Activated T-helper 2 cell treated with anti-CD3 and anti-CD28 coated beads, Interferon-gamma antibody, Interleukin-2, Interleukin-4, amounts not matched to agents 10 μg/mL and 5 μg/mL and 100 μg/mL, durations not matched to agents 14 hours and 24 hours and 36 hours (primary cell): ENCODE measurements around the gene CD276. TPM values are rescaled to one million over a fixed set of nuclear protein-coding genes. Genes with fewer than 3 reads are reported as not detected.
"Not testable (repeated sequence)": the region's sequence is repeated elsewhere in the genome, so short reads cannot be mapped to it uniquely, and the experiment has no call there.

Experiments
- DNase-seq: peaks from one replicate; pipeline ENCODE4 v3.0.0; 2021; ENCODE audit warnings: low spot score
- H3K27ac Mint-ChIP-seq: one replicate; pipeline ENCODE4 v1.8.0; 2021; ENCODE audit warnings: mixed read lengths
- H3K27me3 Mint-ChIP-seq: one replicate; pipeline ENCODE4 v1.8.0; 2021; ENCODE audit warnings: low read depth, mixed read lengths
- H3K36me3 Mint-ChIP-seq: one replicate; pipeline ENCODE4 v1.8.0; 2021; ENCODE audit warnings: low read depth, mixed read lengths
- H3K4me1 Mint-ChIP-seq: one replicate; pipeline ENCODE4 v1.8.0; 2021; ENCODE audit warnings: low read depth, mixed read lengths
- H3K4me3 Mint-ChIP-seq: one replicate; pipeline ENCODE4 v1.8.0; 2021; ENCODE audit warnings: low read depth, mild to moderate bottlenecking, moderate library complexity, mixed read lengths
- H3K9me3 Mint-ChIP-seq: one replicate; pipeline ENCODE4 v1.8.0; 2021; ENCODE audit warnings: mixed read lengths
- intact Hi-C: fragments of 100-400 bp; cut with micrococcal nuclease; formaldehyde crosslinking; loops from one replicate; pipeline ENCODE4 v1.15.1; 2023
- total RNA-seq: library from RNA; stranded (reverse); gene quantifications from 2 replicates; pipeline ENCODE4 v1.2.3, GENCODE V29; 2022

CD276 gene
- total RNA-seq, 1 donor from 2014 or later, result 16.7 TPM

DNA sequence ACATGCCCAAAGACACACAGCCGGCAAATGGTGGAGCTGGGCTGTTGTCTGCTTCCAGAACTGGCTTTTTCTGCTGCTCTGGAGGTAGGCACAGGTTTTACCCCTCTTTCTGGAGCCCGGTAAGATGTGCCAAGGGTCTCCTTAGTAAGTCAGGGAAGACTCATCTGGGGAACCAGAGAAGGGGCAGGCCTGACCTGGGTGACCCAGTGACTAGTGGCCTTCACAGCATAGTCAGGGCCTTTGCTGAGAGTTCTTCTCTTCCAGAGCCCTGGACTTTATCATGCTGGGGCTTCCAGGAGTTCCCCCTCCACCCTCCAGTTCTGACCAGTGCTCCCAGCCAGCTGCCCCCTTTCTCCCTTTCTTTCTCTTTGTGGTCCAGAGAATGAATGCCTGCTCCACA, 3.2 kb downstream of the CD276 start:
- Mint-ChIP-seq H3K4me3 (no peak overlapping the region), H3K36me3 (no peaks in the 10 kb centered on the region), H3K9me3 (no peaks in the 10 kb centered on the region), H3K27me3 (peaks cover 34% of the 10 kb centered on the region), H3K27ac (no peak overlapping the region), H3K4me1 (peaks cover 17% of the 10 kb centered on the region)
- intact Hi-C loops, result loop anchor here (10.0 kb wide), 1 partner anchor 403 kb away; no protein-coding TSS in a partner anchor
- no peak for DNase-seq

DNA sequence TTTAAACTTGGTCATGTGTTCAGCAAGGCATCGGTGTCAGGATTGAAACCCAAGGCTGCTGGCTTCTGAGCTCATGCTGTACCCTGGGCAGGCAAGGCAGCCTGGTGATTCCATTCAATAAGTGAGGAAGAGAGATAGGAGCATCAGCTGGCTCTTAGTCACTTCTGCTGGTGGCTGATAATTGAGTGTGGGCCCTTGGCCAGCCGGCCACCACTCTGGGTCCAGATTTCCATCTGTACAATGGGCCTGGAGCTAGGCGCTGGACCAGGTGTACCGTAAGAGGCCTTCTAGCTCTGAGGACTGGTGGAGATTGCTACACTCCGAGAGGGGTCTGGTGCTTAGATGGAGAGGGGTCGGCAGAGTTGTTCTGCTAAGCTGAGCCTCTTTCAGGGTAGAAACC, 4.3 kb downstream of the CD276 start:
- Mint-ChIP-seq H3K36me3 (no peaks in the 10 kb centered on the region), H3K27me3 (peaks cover 39% of the 10 kb centered on the region), H3K4me3 (no peak overlapping the region), H3K9me3 (no peaks in the 10 kb centered on the region), H3K4me1 (peaks cover 14% of the 10 kb centered on the region), H3K27ac (no peak overlapping the region)
- no peak for DNase-seq
- intact Hi-C loops, result loop anchor here (10.0 kb wide), 1 partner anchor 404 kb away; no protein-coding TSS in a partner anchor

DNA sequence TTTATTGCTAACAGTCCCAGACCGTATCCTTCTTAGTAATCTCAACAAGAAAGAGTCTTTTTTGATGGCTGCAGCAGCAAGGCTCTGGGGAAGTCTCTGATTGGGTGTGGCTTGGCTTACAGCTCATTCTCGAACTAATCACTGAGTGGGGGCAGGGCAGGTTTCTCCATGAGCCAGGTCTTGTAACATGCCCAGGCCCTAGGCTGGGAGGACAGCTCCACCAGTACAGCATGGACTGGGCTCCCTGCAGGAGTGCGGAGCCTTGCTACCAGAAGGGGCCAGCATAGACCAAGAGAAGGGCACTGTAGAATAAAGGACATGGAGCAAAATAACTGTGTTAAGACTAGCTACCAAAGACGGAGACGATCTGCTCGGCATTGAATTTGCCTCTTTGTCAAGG, 7.2 kb downstream of the CD276 start:
- H3K27me3 Mint-ChIP-seq, result peaks cover 35% of the 10 kb centered on the region
- DNase-seq, result no peak
- intact Hi-C loops, result loop anchor here (10.0 kb wide), 1 partner anchor 447 kb away; no protein-coding TSS in a partner anchor
- no peak overlapping the region for H3K27ac Mint-ChIP-seq
- H3K4me1 Mint-ChIP-seq, result peaks cover 13% of the 10 kb centered on the region
- H3K4me3 Mint-ChIP-seq, result no peak overlapping the region
- H3K9me3 Mint-ChIP-seq, result no peaks in the 10 kb centered on the region
- no peaks in the 10 kb centered on the region for H3K36me3 Mint-ChIP-seq

DNA sequence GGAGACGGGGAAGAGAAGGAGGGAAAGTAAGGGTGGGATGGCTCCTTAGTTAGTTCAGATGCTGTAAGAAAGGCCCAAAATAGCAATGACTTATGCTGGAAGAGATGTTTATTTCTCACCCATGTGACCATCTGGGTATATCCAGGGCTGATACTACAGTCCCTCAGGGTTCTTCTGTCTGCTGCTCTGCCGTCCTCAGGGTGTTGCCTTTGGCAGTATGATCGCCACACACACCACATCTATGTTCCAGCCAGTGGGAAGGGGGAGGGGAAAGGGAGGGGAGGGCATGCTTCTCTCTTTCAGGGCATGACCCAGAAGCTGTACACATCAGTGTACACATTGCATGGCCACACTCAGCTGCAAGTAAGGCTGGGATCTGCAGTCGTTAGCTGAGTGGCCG, 10.2 kb downstream of the CD276 start:
- H3K27ac Mint-ChIP-seq, result no peak overlapping the region

DNA sequence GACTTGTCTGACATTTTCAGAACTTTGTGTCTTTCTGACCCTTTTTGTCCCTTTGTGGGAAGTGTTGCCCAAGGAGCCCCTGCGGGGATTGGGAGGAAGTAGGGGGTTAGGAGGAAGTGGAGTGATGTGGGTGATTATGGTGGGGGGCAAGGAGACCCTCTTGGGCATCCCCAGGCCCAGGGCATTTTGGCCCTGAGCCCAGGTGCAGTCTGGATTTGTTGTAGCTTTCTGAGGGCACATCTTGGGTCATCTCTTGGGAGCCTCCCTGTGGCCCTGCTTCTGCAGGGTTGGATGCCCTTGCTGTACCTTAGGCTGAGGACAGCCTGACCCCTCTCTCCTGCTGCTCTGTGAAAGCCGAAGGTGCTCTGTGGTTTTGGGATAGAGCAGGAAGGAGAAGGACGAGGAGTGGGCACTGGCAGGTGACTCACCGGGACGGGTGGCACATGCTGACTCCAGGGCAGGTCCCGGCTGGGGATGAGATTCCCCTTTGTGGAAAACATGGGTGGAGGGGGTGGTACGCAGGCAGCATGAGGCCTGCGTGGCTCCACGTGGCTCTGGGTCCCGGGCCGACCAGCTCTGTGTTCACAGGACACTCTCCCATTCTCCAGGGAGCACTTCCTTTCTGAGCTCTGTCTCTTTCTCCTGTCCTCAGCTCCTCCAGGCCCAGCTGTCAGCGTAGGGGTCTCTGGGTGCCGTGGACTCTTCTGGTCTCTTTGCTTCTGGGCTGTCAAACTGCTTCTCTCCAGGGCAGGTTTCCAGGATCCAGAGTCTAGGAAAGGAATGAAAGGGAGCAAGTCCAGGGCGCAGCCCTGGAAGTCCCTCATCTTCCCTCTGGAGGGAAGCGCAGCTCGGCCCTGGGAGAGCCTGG, 11.8 kb downstream of the CD276 start:
- Mint-ChIP-seq H3K27me3 (peaks cover 43% of the 10 kb centered on the region), H3K4me1 (peaks cover 39% of the 10 kb centered on the region), H3K27ac (no peak overlapping the region), H3K4me3 (no peak overlapping the region), H3K36me3 (no peaks in the 10 kb centered on the region), H3K9me3 (no peaks in the 10 kb centered on the region)
- no peak for DNase-seq
- intact Hi-C loops, result loop anchor here (10.0 kb wide), 1 partner anchor 451 kb away; no protein-coding TSS in a partner anchor

More for the DNA sequence above, 10.2 kb downstream of the CD276 start:
- H3K4me1 Mint-ChIP-seq, result peaks cover 32% of the 10 kb centered on the region
- intact Hi-C loops, result loop anchor here (10.0 kb wide), 1 partner anchor 450 kb away; no protein-coding TSS in a partner anchor
- no peak for DNase-seq
- no peaks in the 10 kb centered on the region for H3K36me3 Mint-ChIP-seq
- H3K27me3 Mint-ChIP-seq, result peaks cover 39% of the 10 kb centered on the region
- H3K4me3 Mint-ChIP-seq, result no peak overlapping the region
- no peaks in the 10 kb centered on the region for H3K9me3 Mint-ChIP-seq

DNA sequence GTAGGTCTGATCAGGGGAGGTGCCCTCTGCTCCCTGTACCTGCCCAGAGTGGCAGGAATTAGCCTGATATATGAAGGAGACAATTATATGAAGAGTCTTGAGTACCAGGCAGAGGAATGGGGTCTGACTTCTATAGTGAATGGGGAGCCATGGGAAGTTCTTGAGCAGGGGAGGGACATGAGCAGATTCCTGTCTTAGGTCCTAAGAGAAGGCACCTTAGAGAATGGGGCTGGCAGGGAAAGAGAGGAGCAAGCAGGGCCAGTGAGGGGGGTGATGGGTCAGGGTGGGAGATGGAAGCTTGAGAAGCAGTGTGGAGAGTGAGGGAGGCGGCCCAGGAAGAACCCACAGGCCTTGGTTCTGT, 12.4 kb downstream of the CD276 start:
- Mint-ChIP-seq H3K27me3 (peaks cover 43% of the 10 kb centered on the region), H3K36me3 (no peaks in the 10 kb centered on the region), H3K4me3 (peak overlapping the region; percentile 26), H3K27ac (peak overlapping the region; percentile 21), H3K9me3 (no peaks in the 10 kb centered on the region), H3K4me1 (peaks cover 39% of the 10 kb centered on the region)
- intact Hi-C loops, result loop anchor here (1.0 to 10.0 kb wide), 3 partner anchors 16 to 452 kb away; no protein-coding TSS in a partner anchor
- no peak for DNase-seq

DNA sequence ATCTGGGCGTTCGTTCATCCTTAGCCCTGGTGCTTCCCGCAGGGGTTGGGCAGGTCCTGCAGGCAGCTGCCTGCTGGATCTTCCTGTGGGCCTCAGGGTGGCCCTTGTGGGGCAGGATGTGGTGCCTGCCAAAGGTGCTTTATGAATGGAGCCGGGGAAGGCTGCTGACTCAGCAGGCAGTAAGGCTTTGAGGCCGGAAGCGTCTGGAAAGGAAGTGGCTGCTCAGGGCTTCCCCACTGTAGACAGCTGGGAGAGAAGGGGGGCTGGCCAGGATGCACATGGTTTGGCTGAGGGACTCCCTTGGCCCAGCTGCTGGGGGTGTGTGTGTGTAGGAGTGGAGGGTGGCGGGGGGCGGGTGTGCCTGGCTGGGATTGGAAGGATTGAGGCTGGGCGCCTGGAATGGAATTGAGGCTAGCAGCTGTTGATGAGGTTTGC, 12.9 kb downstream of the CD276 start:
- H3K4me1 Mint-ChIP-seq, result peaks cover 39% of the 10 kb centered on the region
- peak; percentile 79 for DNase-seq
- no peaks in the 10 kb centered on the region for H3K36me3 Mint-ChIP-seq
- H3K9me3 Mint-ChIP-seq, result no peaks in the 10 kb centered on the region
- intact Hi-C loops, result loop anchor here (1.0 to 10.0 kb wide), 3 partner anchors 17 to 452 kb away; no protein-coding TSS in a partner anchor
- H3K4me3 Mint-ChIP-seq, result peak overlapping the region; percentile 26
- peak overlapping the region; percentile 21 for H3K27ac Mint-ChIP-seq
- peaks cover 43% of the 10 kb centered on the region for H3K27me3 Mint-ChIP-seq

DNA sequence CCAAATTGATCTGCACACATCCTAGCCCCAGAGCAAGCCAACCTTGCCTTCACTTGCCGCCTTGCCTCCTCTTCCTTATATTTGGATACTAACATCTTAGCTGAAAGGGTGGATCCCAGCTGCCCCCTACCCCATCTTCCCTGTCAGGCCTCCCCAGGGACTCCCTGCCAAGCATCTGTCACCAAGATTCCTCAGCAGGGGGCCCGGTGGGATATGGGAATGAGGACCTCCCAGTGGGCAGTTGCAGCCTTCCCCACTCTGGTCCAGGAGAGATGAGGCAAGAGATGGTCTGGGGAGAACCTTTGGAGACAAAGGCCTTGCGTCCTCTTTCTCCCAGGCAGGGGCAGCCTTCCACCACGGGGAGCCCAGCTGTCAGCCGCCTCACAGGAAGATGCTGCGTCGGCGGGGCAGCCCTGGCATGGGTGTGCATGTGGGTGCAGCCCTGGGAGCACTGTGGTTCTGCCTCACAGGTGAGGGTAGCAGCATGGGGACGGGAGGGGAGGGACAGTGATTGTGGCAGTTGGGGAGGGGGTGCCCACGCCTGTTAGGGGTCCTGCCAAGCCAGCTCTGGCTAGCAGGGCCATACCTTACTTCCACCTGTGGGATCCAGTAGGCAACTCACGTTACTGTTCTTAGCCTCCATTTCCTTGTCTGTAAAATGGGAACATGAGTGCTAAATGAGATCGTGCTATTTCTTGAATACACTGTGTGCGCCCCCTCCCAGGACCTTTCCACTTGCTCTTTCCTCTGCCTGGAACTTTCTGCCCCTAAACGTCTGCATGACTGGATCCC, 15.3 kb downstream of the CD276 start:
- no peak overlapping the region for H3K27ac Mint-ChIP-seq
- intact Hi-C loops, result loop anchor here (1.0 to 10.0 kb wide), 4 partner anchors 22 to 455 kb away; no protein-coding TSS in a partner anchor
- DNase-seq, result no peak
- no peaks in the 10 kb centered on the region for H3K9me3 Mint-ChIP-seq
- H3K36me3 Mint-ChIP-seq, result no peaks in the 10 kb centered on the region
- peaks cover 25% of the 10 kb centered on the region for H3K27me3 Mint-ChIP-seq
- peaks cover 30% of the 10 kb centered on the region for H3K4me1 Mint-ChIP-seq
- H3K4me3 Mint-ChIP-seq, result no peak overlapping the region

DNA sequence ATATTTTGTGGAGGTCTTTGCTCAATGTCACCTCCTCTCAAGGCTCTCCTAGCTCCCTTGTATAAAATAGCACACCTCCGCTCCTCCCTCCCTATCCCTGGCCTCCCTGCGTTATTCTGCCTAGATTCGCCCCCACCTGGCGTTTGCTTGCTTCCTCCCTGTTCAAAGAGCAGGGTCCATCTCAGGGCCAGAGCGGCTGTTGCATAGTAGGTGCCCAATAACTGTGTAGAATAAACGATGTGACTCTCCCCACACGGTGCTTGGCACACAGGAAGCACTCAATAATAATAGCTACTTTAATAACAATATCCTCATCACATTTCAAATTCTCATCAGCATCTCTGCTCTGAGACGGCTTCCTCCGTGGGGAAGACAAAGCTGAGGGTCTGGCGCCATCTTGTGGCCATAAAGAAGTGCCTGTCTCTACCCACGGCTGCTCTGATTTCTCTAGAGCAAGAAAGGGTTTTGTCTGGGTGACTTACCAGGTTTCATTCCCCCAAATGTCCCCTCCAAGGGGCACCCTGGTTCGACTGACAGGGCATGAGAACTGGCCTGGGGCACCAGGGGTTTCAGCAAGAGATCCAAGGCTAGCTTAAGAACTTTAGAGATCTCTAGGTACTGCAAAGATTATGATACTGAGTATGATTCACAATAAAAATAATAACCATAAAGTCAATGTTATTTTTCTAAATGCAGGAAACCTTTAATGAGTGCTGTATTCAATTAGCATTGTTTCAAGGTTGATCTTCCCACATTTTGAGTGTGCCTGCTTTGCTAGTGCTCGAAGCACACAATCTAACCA, 16.1 kb downstream of the CD276 start:
- Mint-ChIP-seq H3K36me3 (no peaks in the 10 kb centered on the region), H3K27ac (no peak overlapping the region), H3K4me3 (no peak overlapping the region), H3K9me3 (no peaks in the 10 kb centered on the region), H3K27me3 (peaks cover 20% of the 10 kb centered on the region), H3K4me1 (peaks cover 30% of the 10 kb centered on the region)
- intact Hi-C loops, result loop anchor here (1.0 kb wide), 3 partner anchors 23 to 140 kb away; no protein-coding TSS in a partner anchor
- peak; percentile 68 for DNase-seq

DNA sequence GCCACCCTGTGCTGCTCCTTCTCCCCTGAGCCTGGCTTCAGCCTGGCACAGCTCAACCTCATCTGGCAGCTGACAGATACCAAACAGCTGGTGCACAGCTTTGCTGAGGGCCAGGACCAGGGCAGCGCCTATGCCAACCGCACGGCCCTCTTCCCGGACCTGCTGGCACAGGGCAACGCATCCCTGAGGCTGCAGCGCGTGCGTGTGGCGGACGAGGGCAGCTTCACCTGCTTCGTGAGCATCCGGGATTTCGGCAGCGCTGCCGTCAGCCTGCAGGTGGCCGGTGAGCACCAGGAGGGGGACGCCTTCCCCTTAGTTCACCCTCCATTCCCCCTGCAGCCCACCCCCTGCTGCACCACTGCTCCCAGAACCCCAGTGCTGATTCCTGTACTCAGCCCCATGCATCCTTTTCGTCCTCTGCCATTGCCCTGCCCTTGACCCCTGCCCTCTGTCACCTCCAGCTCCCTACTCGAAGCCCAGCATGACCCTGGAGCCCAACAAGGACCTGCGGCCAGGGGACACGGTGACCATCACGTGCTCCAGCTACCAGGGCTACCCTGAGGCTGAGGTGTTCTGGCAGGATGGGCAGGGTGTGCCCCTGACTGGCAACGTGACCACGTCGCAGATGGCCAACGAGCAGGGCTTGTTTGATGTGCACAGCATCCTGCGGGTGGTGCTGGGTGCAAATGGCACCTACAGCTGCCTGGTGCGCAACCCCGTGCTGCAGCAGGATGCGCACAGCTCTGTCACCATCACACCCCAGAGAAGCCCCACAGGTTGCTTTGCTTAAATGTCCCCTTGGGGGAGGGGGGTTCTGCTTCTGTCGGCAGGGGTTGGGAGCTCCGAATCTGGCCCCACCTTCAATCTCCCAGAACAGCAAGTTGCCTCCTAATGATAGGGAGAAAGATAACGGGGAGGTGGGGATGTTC, 18.4 kb downstream of the CD276 start:
- intact Hi-C loops, DNase-seq: not testable (repeated sequence)
- H3K4me1 Mint-ChIP-seq, result peaks cover 19% of the 10 kb centered on the region

DNA sequence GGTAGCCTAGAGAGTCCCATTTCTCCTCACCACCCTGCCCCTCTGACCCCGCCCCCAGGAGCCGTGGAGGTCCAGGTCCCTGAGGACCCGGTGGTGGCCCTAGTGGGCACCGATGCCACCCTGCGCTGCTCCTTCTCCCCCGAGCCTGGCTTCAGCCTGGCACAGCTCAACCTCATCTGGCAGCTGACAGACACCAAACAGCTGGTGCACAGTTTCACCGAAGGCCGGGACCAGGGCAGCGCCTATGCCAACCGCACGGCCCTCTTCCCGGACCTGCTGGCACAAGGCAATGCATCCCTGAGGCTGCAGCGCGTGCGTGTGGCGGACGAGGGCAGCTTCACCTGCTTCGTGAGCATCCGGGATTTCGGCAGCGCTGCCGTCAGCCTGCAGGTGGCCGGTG, 19.4 kb downstream of the CD276 start:
- H3K27ac Mint-ChIP-seq, DNase-seq, H3K36me3 Mint-ChIP-seq, intact Hi-C loops, H3K9me3 Mint-ChIP-seq, H3K4me3 Mint-ChIP-seq: not testable (repeated sequence)
- peaks cover 12% of the 10 kb centered on the region for H3K4me1 Mint-ChIP-seq
- H3K27me3 Mint-ChIP-seq, result peaks cover 11% of the 10 kb centered on the region

More for the DNA sequence above, 18.4 kb downstream of the CD276 start:
- H3K27ac Mint-ChIP-seq, H3K4me3 Mint-ChIP-seq, H3K36me3 Mint-ChIP-seq, H3K9me3 Mint-ChIP-seq: not testable (repeated sequence)
- peaks cover 15% of the 10 kb centered on the region for H3K27me3 Mint-ChIP-seq
